GM12874 (cell line): Measurements from ENCODE around the gene MDH1.

ENCODE experiments used
- CTCF ChIP-seq: IDR thresholded peaks from 2 replicates; pipeline ENCODE4 v1.5.1; 2011; ENCODE audit warnings: low read depth, mild to moderate bottlenecking, control low read depth, low read length, moderate library complexity; ENCODE audit not compliant: insufficient read depth

Gene MDH1

GRCh38 chr2:63562751-63563150, 26.0 kb upstream of the MDH1 start:
- TF ChIP-seq CTCF = no peak

GRCh38 chr2:63569740-63570139, 19.0 kb upstream of the MDH1 start:
- no peak for TF ChIP-seq CTCF

GRCh38 chr2:63571291-63571690, 17.5 kb upstream of the MDH1 start:
- TF ChIP-seq CTCF = no peak

GRCh38 chr2:63572001-63572400, 16.8 kb upstream of the MDH1 start:
- no peak for TF ChIP-seq CTCF

GRCh38 chr2:63576546-63576945, 12.2 kb upstream of the MDH1 start:
- no peak for TF ChIP-seq CTCF

GRCh38 chr2:63578767-63579166, 10.0 kb upstream of the MDH1 start:
- no peak for TF ChIP-seq CTCF

- no peak for TF ChIP-seq CTCF
Observed at GRCh38 chr2:63580651-63581297, 8.0 kb upstream of the MDH1 start.
